CD1c-positive myeloid dendritic cell (primary cell): ENCODE results near the gene ABCA4.
"Not testable (repeated sequence)": the region's sequence is repeated elsewhere in the genome, so short reads cannot be mapped to it uniquely, and the experiment has no call there.

Experiments
- DNase-seq: peaks from one replicate; pipeline ENCODE4 v3.0.0-alpha.2; 2016; ENCODE audit errors: extremely low spot score

ABCA4 gene

GRCh38 chr1:94120991-94121390 lies at the start of gene ABCA4:
TSS of gene ABCA4 (minus strand) at chr1:94121148. CDS start at chr1:94121045, 103 bp downstream.
- DNase-seq, result no peak

- no peak for DNase-seq
Observed at GRCh38 chr1:94169126-94169525, 48.2 kb upstream of the ABCA4 start.

DNA sequence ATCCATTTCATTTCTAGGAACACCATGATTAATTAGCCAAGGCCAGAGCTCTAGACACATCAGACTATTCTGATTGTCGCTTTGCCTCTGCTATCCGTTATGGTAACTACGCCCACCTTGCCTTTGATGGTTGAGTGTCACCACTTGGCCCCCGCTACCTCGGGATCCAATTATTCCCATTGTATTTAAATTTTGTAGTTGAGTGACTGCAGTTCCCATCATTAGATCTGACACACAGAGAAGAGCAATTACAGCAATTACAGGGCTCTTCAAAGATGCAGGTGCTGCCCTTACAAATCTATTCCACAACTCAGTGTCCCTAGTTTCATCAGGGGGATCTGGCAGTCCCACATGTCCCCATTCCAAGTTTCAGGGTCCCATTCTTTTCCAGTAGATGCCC lies 44.9 kb upstream of the ABCA4 start:
- DNase-seq, result no peak

GRCh38 chr1:94164885-94165284 lies 43.9 kb upstream of the ABCA4 start:
- DNase-seq, result not testable (repeated sequence)

GRCh38 chr1:94164121-94164520 lies 43.2 kb upstream of the ABCA4 start:
- DNase-seq, result not testable (repeated sequence)

- not testable (repeated sequence) for DNase-seq
Observed at GRCh38 chr1:94163249-94163648, 42.3 kb upstream of the ABCA4 start.

DNA sequence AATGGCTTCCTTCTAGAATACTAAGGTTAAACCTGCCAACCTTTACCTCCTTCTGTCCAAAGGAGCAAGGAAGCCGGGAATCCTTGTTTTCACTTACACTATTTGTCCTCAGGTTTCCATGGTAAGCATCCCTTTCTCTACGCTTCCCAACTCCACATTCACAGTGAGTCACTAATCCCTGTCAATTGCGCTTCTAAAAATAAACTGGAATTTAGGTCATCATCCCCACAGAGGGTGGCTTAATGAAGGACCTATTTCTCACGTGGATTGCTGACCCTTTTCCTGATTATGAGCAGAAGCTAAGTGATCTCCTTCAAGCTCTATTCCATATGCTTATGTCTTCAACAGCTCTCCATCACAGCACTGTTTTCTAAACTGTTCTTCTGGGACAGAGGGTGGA lies 39.9 kb upstream of the ABCA4 start:
- DNase-seq, result no peak

- no peak for DNase-seq
Observed at GRCh38 chr1:94156096-94156625, 35.2 kb upstream of the ABCA4 start.

DNA sequence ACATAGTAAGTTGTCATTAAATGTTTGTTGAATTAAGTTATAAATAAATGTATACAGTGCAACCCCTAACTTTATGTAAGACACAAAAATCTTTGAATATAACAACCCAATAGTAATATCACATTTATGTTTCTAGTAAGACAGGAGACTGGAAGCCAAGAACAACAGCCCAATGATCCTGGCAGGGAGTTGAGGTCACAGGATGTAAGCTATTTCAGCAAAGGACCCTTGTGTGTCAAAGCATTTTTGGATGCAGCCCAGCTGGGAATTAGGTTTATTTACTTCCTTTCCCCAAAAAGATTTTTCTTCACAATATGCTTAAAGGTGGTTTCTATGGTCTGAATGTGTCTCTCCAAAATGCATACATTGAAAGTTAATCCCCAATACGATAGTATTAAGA lies 34.0 kb upstream of the ABCA4 start:
- DNase-seq, result no peak

DNA sequence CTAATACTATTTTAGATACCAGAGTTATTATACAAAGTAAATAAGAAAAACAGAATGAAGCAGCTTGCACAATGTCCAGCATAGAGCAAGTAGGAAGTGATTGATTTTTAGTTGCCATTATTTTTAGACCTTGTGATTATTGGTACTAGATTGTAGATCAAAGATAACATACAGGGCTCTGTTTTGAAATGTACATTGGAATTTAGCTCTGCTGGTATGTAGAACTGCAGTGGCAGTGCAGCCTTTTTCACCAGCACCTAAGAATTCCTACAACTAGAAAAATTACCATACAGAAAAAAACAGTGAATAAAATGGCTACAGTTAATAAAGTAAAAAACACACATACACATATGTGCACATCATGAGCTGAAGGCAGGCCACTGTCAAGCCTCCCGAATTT lies 32.2 kb upstream of the ABCA4 start:
- DNase-seq, result no peak

DNA sequence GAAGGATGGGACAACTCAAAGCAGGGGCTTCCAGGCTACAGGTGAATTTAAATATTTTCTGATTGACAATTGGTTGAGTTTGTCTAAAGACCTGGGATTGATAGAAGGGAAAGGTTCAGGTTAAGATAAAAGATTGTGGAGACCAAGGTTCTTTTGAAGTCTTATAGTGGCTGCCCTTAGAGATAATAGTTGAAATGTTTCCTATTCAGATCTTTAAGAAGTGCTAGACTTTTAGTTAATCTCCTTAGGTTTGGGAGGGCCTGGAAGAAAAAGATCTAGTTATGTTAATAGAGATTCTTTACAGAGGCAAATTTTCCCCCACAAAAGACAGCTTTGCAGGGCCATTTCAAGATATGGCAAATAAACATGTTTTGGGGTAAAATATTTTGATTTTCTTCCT lies 28.2 kb upstream of the ABCA4 start:
- DNase-seq, result not testable (repeated sequence)

GRCh38 chr1:94146273-94146672 lies 25.3 kb upstream of the ABCA4 start:
- no peak for DNase-seq

GRCh38 chr1:94144836-94145235 lies 23.9 kb upstream of the ABCA4 start:
- DNase-seq, result no peak

DNA sequence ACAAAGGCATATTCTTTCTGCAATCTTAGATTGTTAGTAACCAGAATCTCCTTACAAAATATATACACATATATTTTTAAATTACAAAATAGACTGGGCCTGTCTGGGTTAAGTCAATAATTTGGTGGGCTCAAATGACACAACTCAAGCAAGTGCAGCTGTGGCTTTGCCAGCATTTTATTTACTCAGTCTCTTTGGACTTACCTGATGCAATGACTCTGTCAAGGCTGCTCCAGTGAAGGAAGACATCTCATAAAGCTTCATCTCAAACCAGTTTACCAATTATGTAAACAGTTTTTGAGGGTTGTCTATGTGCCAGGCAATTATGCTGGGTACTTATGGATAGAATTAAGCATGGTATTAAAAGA lies 22.8 kb upstream of the ABCA4 start:
- no peak for DNase-seq

DNA sequence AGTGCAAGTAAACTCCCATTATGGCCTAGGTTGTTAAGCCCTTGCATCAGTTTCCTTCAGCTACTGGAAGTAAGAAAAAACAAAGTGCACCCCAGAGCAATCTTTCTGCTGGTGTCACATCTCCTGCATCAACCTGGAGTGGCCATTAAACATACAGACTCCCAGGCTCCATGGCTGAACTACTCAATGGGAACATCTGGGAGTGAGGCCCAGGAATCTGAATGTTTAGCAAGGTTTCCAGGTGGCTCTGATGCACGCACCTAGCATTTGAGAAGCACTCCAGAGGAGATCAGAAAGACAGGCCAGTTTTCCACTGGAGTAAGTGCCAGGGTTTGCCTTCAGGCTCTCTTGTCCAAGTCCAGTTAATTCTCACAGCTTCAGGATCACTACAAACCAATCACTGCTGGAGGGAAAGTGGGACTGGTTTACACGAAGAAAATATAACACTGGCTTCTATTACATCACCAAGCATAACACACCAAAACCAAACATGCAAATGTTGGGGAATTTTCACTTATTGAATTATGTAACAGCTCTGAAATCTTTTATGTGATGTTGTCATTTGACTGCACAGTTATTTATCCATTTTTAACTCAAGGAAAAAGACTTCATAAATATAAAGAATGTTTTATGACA lies 22.3 kb upstream of the ABCA4 start:
- no peak for DNase-seq

GRCh38 chr1:94142583-94142982 lies 21.6 kb upstream of the ABCA4 start:
- no peak for DNase-seq

DNA sequence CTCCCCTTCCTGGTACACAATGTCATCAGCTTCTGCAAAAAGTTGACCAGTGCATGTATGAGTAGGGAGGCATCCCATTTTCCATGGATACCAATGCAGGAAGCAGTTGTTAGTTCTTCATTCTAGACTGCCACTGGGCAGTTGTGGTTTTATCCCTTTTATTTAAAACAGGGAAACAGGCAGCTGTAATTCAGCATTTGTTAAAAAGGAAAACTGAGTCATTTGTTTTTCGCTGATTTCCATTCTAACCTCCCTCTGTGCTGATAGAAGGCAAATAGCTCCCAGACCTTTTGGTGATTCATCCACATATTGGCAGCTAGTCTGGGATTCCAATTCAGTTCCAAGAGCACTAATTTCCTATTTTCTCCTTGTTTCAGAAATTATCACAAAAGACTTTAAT lies 21.1 kb upstream of the ABCA4 start:
- no peak for DNase-seq

DNA sequence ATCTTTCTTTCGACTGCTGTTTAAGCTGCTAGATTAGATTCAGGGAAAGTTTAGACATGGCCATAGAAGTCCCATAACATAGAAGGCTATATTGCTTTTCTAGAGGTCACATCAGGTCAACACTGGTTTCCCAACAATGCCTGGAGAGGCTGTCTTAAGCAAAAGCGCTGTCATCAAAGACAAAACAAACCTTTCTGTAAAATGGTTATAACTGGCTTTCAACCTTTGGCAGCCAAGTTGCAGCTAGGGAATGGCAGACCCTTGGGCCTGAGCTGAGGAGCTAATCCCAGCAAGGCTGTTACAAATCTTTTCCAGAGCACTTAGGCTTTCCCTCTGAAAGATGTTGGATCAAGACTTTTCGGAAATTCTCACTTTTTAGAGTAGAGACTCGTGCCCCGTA lies 11.2 kb upstream of the ABCA4 start:
- no peak for DNase-seq

DNA sequence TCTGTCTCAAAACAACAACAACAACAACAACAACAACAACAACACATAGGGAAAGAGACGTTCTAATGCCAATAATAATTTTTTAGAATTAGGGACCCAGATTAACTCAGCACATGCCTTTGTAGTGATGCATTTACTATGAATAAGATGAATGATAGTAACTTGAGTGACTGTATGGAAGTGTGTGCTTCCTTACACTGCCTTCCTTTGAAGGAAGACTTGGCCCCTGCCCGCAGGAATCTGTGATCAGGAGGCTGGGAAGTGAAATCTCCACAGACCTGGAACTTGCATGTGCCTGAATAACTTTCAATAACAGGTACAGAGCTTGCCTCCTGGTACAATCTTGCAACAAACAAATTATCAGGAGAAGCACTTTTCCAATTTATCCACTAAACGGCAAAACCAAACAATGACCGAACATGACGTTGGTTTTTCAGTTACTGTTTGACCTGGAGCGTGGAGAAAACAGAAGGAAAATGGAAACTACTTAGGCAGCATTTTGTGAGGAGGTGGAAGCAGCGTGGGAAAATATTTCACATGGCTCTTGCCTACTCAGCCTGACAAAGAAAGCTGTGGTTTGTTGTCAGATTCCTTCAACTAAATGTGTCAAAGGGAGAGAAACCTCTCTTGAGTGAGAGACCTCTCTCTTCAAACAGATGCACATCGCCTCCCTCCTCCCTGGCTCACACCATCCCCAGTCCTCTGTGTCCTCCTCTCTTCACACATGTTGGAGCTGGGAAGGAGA lies 10.1 kb upstream of the ABCA4 start:
- DNase-seq, result no peak

DNA sequence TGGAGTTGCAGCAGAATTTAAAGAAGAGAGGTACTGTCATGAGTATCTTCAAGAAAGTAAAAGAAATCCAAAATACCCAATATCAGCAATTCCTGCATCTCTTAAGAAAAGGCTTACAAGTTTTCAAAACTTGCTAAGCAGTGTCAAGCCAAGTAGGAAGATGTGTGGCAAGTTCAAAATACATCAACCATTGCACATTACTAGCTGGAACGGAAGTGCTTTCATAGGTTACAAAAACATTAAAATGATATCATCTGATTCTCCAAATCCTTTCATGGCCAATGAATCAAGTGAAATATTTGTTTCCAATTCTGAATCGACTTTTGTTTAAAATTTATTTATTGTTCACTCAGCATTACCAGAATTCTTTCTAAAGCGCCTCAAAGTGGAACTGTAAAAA lies 5.7 kb upstream of the ABCA4 start:
- no peak for DNase-seq

- no peak for DNase-seq
Observed at GRCh38 chr1:94125551-94126514, 4.9 kb upstream of the ABCA4 start.

GRCh38 chr1:94124538-94124937 lies 3.6 kb upstream of the ABCA4 start:
- no peak for DNase-seq
